Common myeloid progenitor, CD34-positive (primary cell): Measurements from ENCODE around the gene TMEM35A.
A peak's percentile ranks its signal among the peaks of the same experiment; 100 is the strongest.
"Not testable (repeated sequence)": the region's sequence is repeated elsewhere in the genome, so short reads cannot be mapped to it uniquely, and the experiment has no call there.

Experiments
- CTCF ChIA-PET: fragments of 350-600 bp; sonication (Branson Sonifier 250); formaldehyde crosslinking; loops from one replicate; lab custom pipeline; 2021; ENCODE audit warnings: antibody characterized with exemption; lab: Charles Lee
- POLR2A ChIA-PET: fragments of 350-600 bp; sonication (Branson Sonifier 250); formaldehyde crosslinking; loops from one replicate; lab custom pipeline; 2021; ENCODE audit warnings: antibody characterized with exemption; lab: Charles Lee
- DNase-seq, 3 donors: peaks; one replicate each; pipeline versions ENCODE4 v3.0.0 to v3.0.0-alpha.2; 2013
- H3K27ac ChIP-seq, 2 experiments: 1 replicate in 1 of 2; 2 replicates in 1 of 2; pipeline ENCODE4 v1.7.0; 2013; ENCODE audit warnings: inconsistent platforms in 2 of 2, low read length in 2 of 2, mild to moderate bottlenecking in 2 of 2, low read depth in 1 of 2, moderate library complexity in 1 of 2; ENCODE audit not compliant: severe bottlenecking in 2 of 2, insufficient read depth in 1 of 2, poor library complexity in 1 of 2
- H3K27me3 ChIP-seq, 5 experiments: replicated peaks in 2 of 5; 1 replicate in 3 of 5; 2 replicates in 2 of 5; pipeline versions ENCODE4 v1.6.1 to v1.7.0; 2013; ENCODE audit warnings: low read length in 4 of 5, mild to moderate bottlenecking in 2 of 5, moderate library complexity in 2 of 5, inconsistent platforms in 1 of 5; ENCODE audit not compliant: insufficient read depth in 5 of 5, control insufficient read depth in 4 of 5
- H3K36me3 ChIP-seq, 4 experiments: 1 replicate in 2 of 4; 2 replicates in 2 of 4; pipeline versions ENCODE4 v1.6.1 to v1.7.0; 2013; ENCODE audit warnings: low read length in 3 of 4, control low read depth in 1 of 4, mild to moderate bottlenecking in 1 of 4; ENCODE audit not compliant: control insufficient read depth in 4 of 4, insufficient read depth in 4 of 4
- H3K4me1 ChIP-seq, 4 experiments: 1 replicate in 3 of 4; 2 replicates in 1 of 4; pipeline versions ENCODE4 v1.6.1 to v1.7.1; 2013; ENCODE audit warnings: low read length in 3 of 4, mild to moderate bottlenecking in 3 of 4, control low read depth in 1 of 4, inconsistent platforms in 1 of 4, moderate library complexity in 1 of 4; ENCODE audit not compliant: control insufficient read depth in 4 of 4, insufficient read depth in 4 of 4; ENCODE audit errors: control extremely low read depth in 1 of 4
- H3K4me3 ChIP-seq, 7 experiments: 1 replicate in 4 of 7; 2 replicates in 3 of 7; pipeline versions ENCODE4 v1.5.1 to v1.7.0; 2013; ENCODE audit warnings: mild to moderate bottlenecking in 7 of 7, low read length in 6 of 7, moderate library complexity in 6 of 7, inconsistent platforms in 2 of 7, low read depth in 2 of 7, control low read depth in 1 of 7; ENCODE audit not compliant: insufficient read depth in 4 of 7, control insufficient read depth in 1 of 7; ENCODE audit errors: extremely low read depth in 1 of 7
- H3K9me3 ChIP-seq, 5 experiments: 1 replicate in 4 of 5; 2 replicates in 1 of 5; pipeline versions ENCODE4 v1.6.1 to v1.7.1; 2013; ENCODE audit warnings: low read length in 4 of 5, mild to moderate bottlenecking in 2 of 5, inconsistent platforms in 1 of 5, low read depth in 1 of 5, moderate library complexity in 1 of 5; ENCODE audit not compliant: control insufficient read depth in 4 of 5, insufficient read depth in 2 of 5; ENCODE audit errors: control extremely low read depth in 1 of 5
- WGBS: methylation state at CpG from one replicate; pipeline ENCODE4 v1.1.5; 2013; ENCODE audit not compliant: insufficient coverage; 5-methylcytosine and 5-hydroxymethylcytosine counted together

The TMEM35A gene

GRCh38 chrX:101056551-101056950 lies 22.1 kb upstream of the TMEM35A start:
- POLR2A ChIA-PET, CTCF ChIA-PET, DNase-seq, H3K4me3 ChIP-seq, H3K36me3 ChIP-seq, H3K27me3 ChIP-seq, H3K27ac ChIP-seq, H3K4me1 ChIP-seq, H3K9me3 ChIP-seq: not testable (repeated sequence)
- 100% methylated on average over 3 of the region's 4 CpGs for WGBS

GRCh38 chrX:101057093-101057714 lies 21.5 kb upstream of the TMEM35A start:
- POLR2A ChIA-PET: no interaction called here
- Histone ChIP-seq H3K27me3 (no peaks in the 10 kb centered on the region), H3K36me3 (no peaks in the 10 kb centered on the region), H3K4me3 (no peak overlapping the region), H3K4me1 (peaks cover 0 to 2% (median 0%) of the 10 kb centered on the region in 4 experiments), H3K9me3 (no peaks in the 10 kb centered on the region), H3K27ac (no peak overlapping the region)
- no CpG with 5 or more reads among the region's 3 CpGs for WGBS
- CTCF ChIA-PET: interaction anchor here (0.6 kb wide), 1 partner anchor 41 kb away, joined by 3 read pairs; the partner anchor contains the start of gene CENPI
- DNase-seq: peak; percentile 5 to 55 (median 47)

- Histone ChIP-seq H3K27me3 (no peaks in the 10 kb centered on the region), H3K4me3 (no peak overlapping the region), H3K36me3 (no peaks in the 10 kb centered on the region), H3K9me3 (no peaks in the 10 kb centered on the region), H3K27ac (no peak overlapping the region), H3K4me1 (no peaks in the 10 kb centered on the region)
- ChIA-PET POLR2A (no interaction called here), CTCF (no interaction called here)
- no peak for DNase-seq
Measured at GRCh38 chrX:101062176-101062575, 16.5 kb upstream of the TMEM35A start.

- Histone ChIP-seq H3K4me1 (no peaks in the 10 kb centered on the region), H3K27me3 (no peaks in the 10 kb centered on the region), H3K9me3 (no peaks in the 10 kb centered on the region), H3K36me3 (no peaks in the 10 kb centered on the region), H3K4me3 (no peak overlapping the region), H3K27ac (no peak overlapping the region)
- POLR2A ChIA-PET: no interaction called here
- no peak for DNase-seq
- CTCF ChIA-PET: no interaction called here
- WGBS: 73% methylated on average over 2 of the region's 3 CpGs
Measured at GRCh38 chrX:101071582-101071981, 7.1 kb upstream of the TMEM35A start.

- ChIA-PET POLR2A (no interaction called here), CTCF (no interaction called here)
- H3K27ac ChIP-seq: no peak overlapping the region
- no peak for DNase-seq
- H3K9me3 ChIP-seq: no peaks in the 10 kb centered on the region
- WGBS: 66% methylated on average over 6 of the region's 8 CpGs
- H3K4me1 ChIP-seq: peaks cover 0 to 4% (median 2%) of the 10 kb centered on the region in 4 experiments
- H3K27me3 ChIP-seq: peaks cover 2 to 22% (median 11%) of the 10 kb centered on the region in 5 experiments
- no peak overlapping the region for H3K4me3 ChIP-seq
- no peaks in the 10 kb centered on the region for H3K36me3 ChIP-seq
Measured at GRCh38 chrX:101079736-101080270, 1.1 kb downstream of the TMEM35A start.

GRCh38 chrX:101080326-101081124 lies 1.8 kb downstream of the TMEM35A start:
- H3K9me3 ChIP-seq: no peaks in the 10 kb centered on the region
- peaks cover 0 to 4% (median 2%) of the 10 kb centered on the region in 4 experiments for H3K4me1 ChIP-seq
- CTCF ChIA-PET: no interaction called here
- no peak for DNase-seq
- H3K27me3 ChIP-seq: peaks cover 2 to 22% (median 11%) of the 10 kb centered on the region in 5 experiments
- H3K4me3 ChIP-seq: no peak overlapping the region
- POLR2A ChIA-PET: no interaction called here
- no peaks in the 10 kb centered on the region for H3K36me3 ChIP-seq
- 100% methylated on average over 1 of the region's 3 CpGs for WGBS
- no peak overlapping the region for H3K27ac ChIP-seq

- Histone ChIP-seq H3K4me3 (no peak overlapping the region), H3K27me3 (peaks cover 2 to 22% (median 11%) of the 10 kb centered on the region in 5 experiments), H3K27ac (no peak overlapping the region), H3K36me3 (no peaks in the 10 kb centered on the region), H3K9me3 (no peaks in the 10 kb centered on the region), H3K4me1 (peaks cover 0 to 4% (median 2%) of the 10 kb centered on the region in 4 experiments)
- WGBS: 69% methylated on average over 2 of the region's 3 CpGs
- no peak for DNase-seq
- POLR2A ChIA-PET: no interaction called here
- CTCF ChIA-PET: no interaction called here
Measured at GRCh38 chrX:101081231-101081630, 2.6 kb downstream of the TMEM35A start.
